Caco-2 (cell line): ENCODE measurements around the gene LMAN1L. TPM values are rescaled to one million over a fixed set of nuclear protein-coding genes. Genes with fewer than 3 reads are reported as not detected.

ENCODE experiments used
- BruUV-seq: library from RNA; stranded (reverse); fragments of 400-500 nt; replicated peaks from 2 replicates; lab custom pipeline; 2021; lab: Mats Ljungman, UMichigan
- CTCF ChIA-PET: fragments of 300-600 bp; sonication (Branson Sonifier 250); formaldehyde crosslinking; loops from one replicate; lab custom pipeline; 2022; ENCODE audit warnings: antibody characterized with exemption; lab: Charles Lee
- POLR2A ChIA-PET: fragments of 300-600 bp; sonication (Branson Sonifier 250); formaldehyde crosslinking; loops from one replicate; lab custom pipeline; 2022; ENCODE audit warnings: antibody characterized with exemption; lab: Charles Lee
- DNase-seq, 2 experiments: peaks; one replicate each; pipeline versions ENCODE4 v3.0.0 to v3.0.0-alpha.2; 2020 to 2022
- H3K27me3 ChIP-seq: replicated peaks from 2 replicates; pipeline ENCODE4 v1.6.0; 2011; ENCODE audit warnings: low read length; ENCODE audit not compliant: control insufficient read depth, insufficient read depth
- H3K36me3 ChIP-seq: 2 replicates; pipeline ENCODE4 v1.5.1; 2011; ENCODE audit warnings: low read length; ENCODE audit not compliant: control insufficient read depth, insufficient read depth
- H3K4me1 ChIP-seq: fragments of 250-450 bp; sonication (Bioruptor Pico); 2 replicates; pipeline ENCODE4 v1.5.1; 2020; ENCODE audit warnings: mild to moderate bottlenecking
- H3K4me3 ChIP-seq: 2 replicates; pipeline ENCODE4 v1.5.1; 2011; ENCODE audit warnings: low read depth, mild to moderate bottlenecking, control low read depth, low read length
- H3K9me3 ChIP-seq: fragments of 250-450 bp; sonication (Bioruptor Pico); 2 replicates; pipeline ENCODE4 v1.5.1; 2020; ENCODE audit warnings: mild to moderate bottlenecking, moderate library complexity
- H3K27ac Mint-ChIP-seq: one replicate; pipeline ENCODE4 v1.8.0; 2022; ENCODE audit warnings: mixed read lengths; ENCODE audit not compliant: unreplicated experiment
- H3K27me3 Mint-ChIP-seq: one replicate; pipeline ENCODE4 v1.8.0; 2022; ENCODE audit warnings: mixed read lengths; ENCODE audit not compliant: insufficient read depth, unreplicated experiment
- H3K36me3 Mint-ChIP-seq: one replicate; pipeline ENCODE4 v1.8.0; 2022; ENCODE audit warnings: mild to moderate bottlenecking, mixed read lengths; ENCODE audit not compliant: insufficient read depth, unreplicated experiment
- H3K4me1 Mint-ChIP-seq: one replicate; pipeline ENCODE4 v1.8.0; 2022; ENCODE audit warnings: low read depth, mixed read lengths; ENCODE audit not compliant: unreplicated experiment
- H3K4me3 Mint-ChIP-seq: one replicate; pipeline ENCODE4 v1.8.0; 2022; ENCODE audit warnings: mild to moderate bottlenecking, moderate library complexity, mixed read lengths; ENCODE audit not compliant: unreplicated experiment
- H3K9me3 Mint-ChIP-seq: one replicate; pipeline ENCODE4 v1.8.0; 2022; ENCODE audit warnings: mixed read lengths; ENCODE audit not compliant: unreplicated experiment
- intact Hi-C: fragments of 100-400 bp; cut with micrococcal nuclease; formaldehyde crosslinking; loops from one replicate; pipeline ENCODE4 v1.10.0; 2022; ENCODE audit not compliant: unreplicated experiment
- total RNA-seq: library from RNA; stranded (reverse); gene quantifications from 2 replicates; pipeline ENCODE4 v1.2.3, GENCODE V29; 2022
- TF ChIP-seq, protein P1 (sequence below), 2 experiments: fragments of 200-600 bp in 1 of 2; IDR thresholded peaks; 1 replicate in 1 of 2; 2 replicates in 1 of 2; pipeline versions ENCODE4 v1.5.1 to v1.8.0; 2011 to 2022; ENCODE audit warnings: antibody characterized with exemption in 1 of 2, control low read depth in 1 of 2, inconsistent platforms in 1 of 2, low read depth in 1 of 2, low read length in 1 of 2, mild to moderate bottlenecking in 1 of 2, moderate library complexity in 1 of 2; ENCODE audit not compliant: insufficient read depth in 1 of 2, severe bottlenecking in 1 of 2, unreplicated experiment in 1 of 2

LMAN1L gene
- total RNA-seq, 1 experiment from 2014 or later: not detected

DNA sequence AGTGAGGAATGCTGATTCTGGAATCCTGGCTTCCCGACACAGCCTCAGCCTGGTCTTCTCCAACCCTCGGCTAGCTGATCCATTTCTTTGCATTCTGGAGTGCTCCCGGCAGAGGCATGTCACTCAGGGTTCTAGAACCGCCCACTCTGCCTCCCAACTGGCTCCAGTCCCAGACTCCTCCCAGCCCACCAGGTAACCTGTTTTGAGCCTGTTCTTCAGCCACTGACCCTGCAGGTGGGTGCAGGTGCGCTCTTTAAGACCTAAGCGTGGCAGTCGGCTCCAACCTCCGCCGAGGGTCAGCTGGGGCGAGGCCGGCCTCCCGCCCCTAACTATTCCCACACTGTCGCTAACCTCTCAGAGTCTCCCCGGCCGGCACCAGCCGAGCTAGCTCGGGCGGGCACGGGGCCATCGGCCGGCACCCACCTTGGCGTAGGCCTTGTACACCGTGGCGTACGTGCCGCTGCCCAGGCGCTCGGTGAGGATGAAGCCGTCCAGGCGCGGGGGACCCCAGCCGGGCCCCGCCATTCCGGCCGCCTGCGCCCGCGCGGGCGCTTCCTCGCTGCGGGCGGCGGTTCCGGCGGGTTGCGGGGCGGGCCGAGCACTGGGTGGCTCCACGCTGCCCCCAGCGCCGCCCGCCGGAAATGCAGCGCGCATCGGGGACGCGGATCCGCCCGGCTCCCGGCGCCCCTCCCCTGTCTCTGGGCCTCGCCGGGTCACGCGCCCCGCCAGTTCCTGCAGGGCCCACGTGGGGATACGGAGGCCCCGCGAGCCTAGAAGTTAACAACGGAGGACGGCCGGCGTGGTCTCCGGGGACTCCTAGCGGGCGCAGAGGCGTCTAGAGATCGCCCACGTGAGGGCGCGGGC, 30.2 kb downstream of the LMAN1L start, which contains the start of gene ULK3:
ULK3 (minus strand) TSS at position 576 of the 864 bp plus-strand sequence; CDS start at position 525, 51 bp downstream.
- H3K9me3 ChIP-seq: no peaks in the 10 kb centered on the region
- Mint-ChIP-seq H3K4me1 (peaks cover 6% of the 10 kb centered on the region), H3K4me3 (peak within 1 kb of the TSS; percentile 84), H3K27ac (peak within 1 kb of the TSS; percentile 80), H3K9me3 (no peaks in the 10 kb centered on the region), H3K27me3 (no peaks in the 10 kb centered on the region), H3K36me3 (peaks cover 43% of the 10 kb centered on the region)
- H3K36me3 ChIP-seq: no peaks in the 10 kb centered on the region
- no peaks in the 10 kb centered on the region for H3K27me3 ChIP-seq
- peak; percentile 93 to 95 for DNase-seq
- POLR2A ChIA-PET: interaction anchor here (1.9 kb wide), 1 partner anchor 64 kb away, joined by 7 read pairs; the partner anchor contains the start of gene FAM219B
- H3K4me1 ChIP-seq: peaks cover 13% of the 10 kb centered on the region
- TF ChIP-seq, protein P1, sequence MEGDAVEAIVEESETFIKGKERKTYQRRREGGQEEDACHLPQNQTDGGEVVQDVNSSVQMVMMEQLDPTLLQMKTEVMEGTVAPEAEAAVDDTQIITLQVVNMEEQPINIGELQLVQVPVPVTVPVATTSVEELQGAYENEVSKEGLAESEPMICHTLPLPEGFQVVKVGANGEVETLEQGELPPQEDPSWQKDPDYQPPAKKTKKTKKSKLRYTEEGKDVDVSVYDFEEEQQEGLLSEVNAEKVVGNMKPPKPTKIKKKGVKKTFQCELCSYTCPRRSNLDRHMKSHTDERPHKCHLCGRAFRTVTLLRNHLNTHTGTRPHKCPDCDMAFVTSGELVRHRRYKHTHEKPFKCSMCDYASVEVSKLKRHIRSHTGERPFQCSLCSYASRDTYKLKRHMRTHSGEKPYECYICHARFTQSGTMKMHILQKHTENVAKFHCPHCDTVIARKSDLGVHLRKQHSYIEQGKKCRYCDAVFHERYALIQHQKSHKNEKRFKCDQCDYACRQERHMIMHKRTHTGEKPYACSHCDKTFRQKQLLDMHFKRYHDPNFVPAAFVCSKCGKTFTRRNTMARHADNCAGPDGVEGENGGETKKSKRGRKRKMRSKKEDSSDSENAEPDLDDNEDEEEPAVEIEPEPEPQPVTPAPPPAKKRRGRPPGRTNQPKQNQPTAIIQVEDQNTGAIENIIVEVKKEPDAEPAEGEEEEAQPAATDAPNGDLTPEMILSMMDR (IDR thresholded peaks at IDR 0.05; ENCODE audit: insufficient read depth in 1 of 2, low read depth in 1 of 2, low read length in 1 of 2, severe bottlenecking in 1 of 2, unreplicated experiment in 1 of 2): peak; percentile 40 to 81
- CTCF ChIA-PET: interaction anchor here (0.6 to 1.9 kb wide), 9 partner anchors 47 to 161 kb away, joined by 3 to 9 read pairs (median 3); partner anchors contain the start of genes CSK, CYP1A1 and MPI
- BruUV-seq: no TSS peak
- intact Hi-C loops: loop anchor here (2.0 to 5.0 kb wide), 5 partner anchors 30 to 109 kb away; partner anchors contain the start of genes FAM219B and SCAMP2
- H3K4me3 ChIP-seq: peak within 1 kb of the TSS; percentile 90

DNA sequence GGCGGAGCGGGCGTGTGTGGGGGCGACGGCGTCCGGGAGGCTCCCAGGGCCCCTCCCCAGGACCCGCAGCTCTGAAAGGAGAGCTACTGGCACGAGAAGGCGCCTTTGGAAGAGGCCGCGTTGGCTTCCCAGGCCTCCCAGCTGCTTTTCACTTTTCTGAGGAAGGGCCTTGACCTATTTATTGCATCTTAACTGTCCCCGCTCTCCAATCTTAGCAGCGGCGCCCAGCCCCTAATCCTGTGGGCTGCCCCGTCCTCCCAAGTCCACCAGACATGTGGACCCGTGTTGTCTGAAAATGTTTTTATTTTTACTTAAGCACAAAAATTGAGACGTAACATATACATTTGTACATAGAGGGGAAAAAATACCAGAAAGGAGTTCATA, 30.8 kb downstream of the LMAN1L start:
- Mint-ChIP-seq H3K9me3 (no peaks in the 10 kb centered on the region), H3K4me3 (peak overlapping the region; percentile 84), H3K36me3 (peaks cover 50% of the 10 kb centered on the region), H3K4me1 (peaks cover 6% of the 10 kb centered on the region), H3K27ac (peak overlapping the region; percentile 80), H3K27me3 (no peaks in the 10 kb centered on the region)
- no peaks in the 10 kb centered on the region for H3K9me3 ChIP-seq
- POLR2A ChIA-PET: interaction anchor here (1.9 kb wide), 1 partner anchor 63 kb away, joined by 7 read pairs; the partner anchor contains the start of gene FAM219B
- CTCF ChIA-PET: interaction anchor here (1.1 to 1.9 kb wide), 3 partner anchors 54 to 72 kb away, joined by 3 to 9 read pairs (median 6); no protein-coding TSS in a partner anchor
- H3K27me3 ChIP-seq: no peaks in the 10 kb centered on the region
- H3K36me3 ChIP-seq: no peaks in the 10 kb centered on the region; the same call in 1 of the 2 replicates
- intact Hi-C loops: loop anchor here (2.0 to 5.0 kb wide), 5 partner anchors 29 to 109 kb away; partner anchors contain the start of genes FAM219B and SCAMP2
- H3K4me3 ChIP-seq: peak overlapping the region; percentile 90
- no peak for DNase-seq
- H3K4me1 ChIP-seq: peaks cover 13% of the 10 kb centered on the region
- TF ChIP-seq, protein P1 (IDR thresholded peaks at IDR 0.05; ENCODE audit: insufficient read depth in 1 of 2, low read depth in 1 of 2, low read length in 1 of 2, severe bottlenecking in 1 of 2, unreplicated experiment in 1 of 2): no peak
- BruUV-seq: TSS peak; percentile 96

DNA sequence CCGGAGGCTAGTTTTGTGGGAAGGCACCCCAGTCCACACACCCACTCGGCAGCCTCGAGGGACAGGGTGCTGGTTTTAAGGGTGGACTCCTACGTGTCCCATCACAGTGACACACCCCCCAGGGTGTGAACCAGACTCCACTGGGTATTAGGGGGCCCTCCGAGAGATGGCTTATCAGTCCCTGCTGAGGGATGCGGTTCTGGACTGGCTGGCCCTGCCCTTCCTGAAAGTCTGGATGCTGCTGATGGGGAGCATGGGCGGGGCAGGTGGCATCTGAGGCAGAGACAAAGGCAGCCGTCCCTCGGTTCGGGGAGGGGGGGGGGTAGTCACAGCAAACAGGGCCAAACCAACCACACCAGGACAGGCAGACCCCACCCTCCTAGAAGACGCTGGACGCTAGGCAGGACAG, 31.3 kb downstream of the LMAN1L start:
- H3K27ac Mint-ChIP-seq: peak overlapping the region; percentile 80
- peaks cover 54% of the 10 kb centered on the region for H3K36me3 Mint-ChIP-seq
- DNase-seq: no peak
- H3K27me3 Mint-ChIP-seq: no peaks in the 10 kb centered on the region
- no peaks in the 10 kb centered on the region for H3K9me3 ChIP-seq
- no peaks in the 10 kb centered on the region for H3K9me3 Mint-ChIP-seq
- H3K4me1 ChIP-seq: peaks cover 13% of the 10 kb centered on the region
- TF ChIP-seq, protein P1 (IDR thresholded peaks at IDR 0.05; ENCODE audit: insufficient read depth in 1 of 2, low read depth in 1 of 2, low read length in 1 of 2, severe bottlenecking in 1 of 2, unreplicated experiment in 1 of 2): no peak
- intact Hi-C loops: loop anchor here (2.0 to 5.0 kb wide), 5 partner anchors 29 to 108 kb away; partner anchors contain the start of genes FAM219B and SCAMP2
- H3K4me3 ChIP-seq: peak overlapping the region; percentile 90
- POLR2A ChIA-PET: no interaction called here
- BruUV-seq: TSS peak; percentile 40
- peak overlapping the region; percentile 84 for H3K4me3 Mint-ChIP-seq
- CTCF ChIA-PET: interaction anchor here (1.1 to 1.9 kb wide), 3 partner anchors 54 to 58 kb away, joined by 3 to 9 read pairs (median 9); no protein-coding TSS in a partner anchor
- no peaks in the 10 kb centered on the region for H3K27me3 ChIP-seq
- H3K4me1 Mint-ChIP-seq: peaks cover 6% of the 10 kb centered on the region
- no peaks in the 10 kb centered on the region; the same call in 1 of the 2 replicates for H3K36me3 ChIP-seq
